ENCODE results near the gene STX11.

The STX11 gene

DNA sequence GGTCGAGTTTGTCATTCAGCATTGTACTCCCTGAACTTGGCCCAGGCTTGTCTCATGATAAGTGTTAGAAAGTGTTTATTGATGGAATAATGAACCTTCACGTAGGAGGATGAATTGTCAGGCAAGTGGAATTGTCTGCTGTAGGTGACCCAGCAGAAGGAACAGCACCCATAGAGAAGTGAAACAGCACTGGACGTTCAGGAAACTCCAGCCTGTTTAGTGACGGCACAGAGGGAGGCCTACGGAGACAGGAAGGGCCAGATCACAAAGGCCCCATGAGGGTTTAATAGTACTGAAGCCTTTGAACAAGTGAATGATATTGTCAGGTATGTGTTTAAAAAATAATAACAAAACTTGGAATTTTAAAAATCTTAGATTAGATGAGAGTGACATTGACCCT is 2.9 kb downstream of the STX11 start:
- no peak for TF ChIP-seq GATA3 (IDR thresholded peaks at IDR 0.05; ENCODE audit: low read depth, low read length)

- TF ChIP-seq GATA2 (IDR thresholded peaks at IDR 0.05; ENCODE audit: low read depth, low read length): no peak
- TF ChIP-seq GATA3 (IDR thresholded peaks at IDR 0.05; ENCODE audit: low read depth, low read length): no peak
Measured at GRCh38 chr6:144153971-144154370, 3.7 kb downstream of the STX11 start.

- TF ChIP-seq GATA2 (IDR thresholded peaks at IDR 0.05; ENCODE audit: low read depth, low read length) (no peak), GATA3 (IDR thresholded peaks at IDR 0.05; ENCODE audit: low read depth, low read length) (no peak)
Measured at GRCh38 chr6:144155529-144155928, 5.2 kb downstream of the STX11 start.

GRCh38 chr6:144156338-144156737 is 6.0 kb downstream of the STX11 start:
- TF ChIP-seq GATA2 (IDR thresholded peaks at IDR 0.05; ENCODE audit: low read depth, low read length) (no peak), GATA3 (IDR thresholded peaks at IDR 0.05; ENCODE audit: low read depth, low read length) (no peak)

DNA sequence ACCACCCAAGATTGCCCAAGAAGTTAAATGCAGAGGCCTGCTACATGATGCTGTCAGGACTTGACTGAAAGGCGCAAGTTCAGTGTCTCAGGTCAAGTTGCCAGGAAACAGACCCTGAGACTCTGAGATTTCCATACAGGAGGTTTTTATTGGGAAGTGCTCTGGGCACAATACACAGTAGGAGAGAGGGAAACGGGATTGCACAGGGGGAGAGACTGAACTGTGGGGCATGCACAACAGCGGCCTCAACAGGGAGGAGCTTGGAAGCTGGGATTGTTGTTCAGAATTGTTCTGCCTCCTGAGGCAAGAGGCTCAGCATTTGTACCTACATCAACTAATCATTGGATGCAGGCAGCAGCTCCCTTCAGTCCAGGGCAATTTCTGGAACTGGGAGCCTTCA is 6.7 kb downstream of the STX11 start:
- TF ChIP-seq GATA2 (IDR thresholded peaks at IDR 0.05; ENCODE audit: low read depth, low read length) (no peak), GATA3 (IDR thresholded peaks at IDR 0.05; ENCODE audit: low read depth, low read length) (no peak)

DNA sequence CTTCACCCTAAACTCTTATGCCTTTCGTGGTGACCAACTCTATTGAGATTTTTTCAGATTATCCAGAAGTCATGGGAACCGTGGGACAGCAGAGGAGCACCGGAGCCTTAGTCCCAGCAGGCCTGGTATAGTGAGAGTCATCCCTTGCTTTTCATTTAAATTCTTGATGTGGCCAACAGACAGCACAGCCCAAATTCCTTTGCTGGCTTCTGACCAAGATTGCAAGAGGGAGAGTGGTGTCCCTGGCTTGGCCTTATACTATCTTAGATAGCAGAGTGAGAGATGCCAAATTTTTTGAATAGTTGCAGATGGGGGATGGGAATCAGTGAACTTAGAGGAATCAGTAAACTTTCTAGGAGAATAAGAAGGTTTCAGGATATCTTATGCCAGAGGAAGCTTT is 7.8 kb downstream of the STX11 start:
- no peak for TF ChIP-seq GATA2 (IDR thresholded peaks at IDR 0.05; ENCODE audit: low read depth, low read length)
- no peak for TF ChIP-seq GATA3 (IDR thresholded peaks at IDR 0.05; ENCODE audit: low read depth, low read length)

GRCh38 chr6:144159223-144159622 is 8.9 kb downstream of the STX11 start:
- TF ChIP-seq GATA3 (IDR thresholded peaks at IDR 0.05; ENCODE audit: low read depth, low read length) (no peak), GATA2 (IDR thresholded peaks at IDR 0.05; ENCODE audit: low read depth, low read length) (no peak)

- TF ChIP-seq GATA3 (IDR thresholded peaks at IDR 0.05; ENCODE audit: low read depth, low read length) (no peak), GATA2 (IDR thresholded peaks at IDR 0.05; ENCODE audit: low read depth, low read length) (no peak)
Measured at GRCh38 chr6:144159742-144160141, 9.4 kb downstream of the STX11 start.

DNA sequence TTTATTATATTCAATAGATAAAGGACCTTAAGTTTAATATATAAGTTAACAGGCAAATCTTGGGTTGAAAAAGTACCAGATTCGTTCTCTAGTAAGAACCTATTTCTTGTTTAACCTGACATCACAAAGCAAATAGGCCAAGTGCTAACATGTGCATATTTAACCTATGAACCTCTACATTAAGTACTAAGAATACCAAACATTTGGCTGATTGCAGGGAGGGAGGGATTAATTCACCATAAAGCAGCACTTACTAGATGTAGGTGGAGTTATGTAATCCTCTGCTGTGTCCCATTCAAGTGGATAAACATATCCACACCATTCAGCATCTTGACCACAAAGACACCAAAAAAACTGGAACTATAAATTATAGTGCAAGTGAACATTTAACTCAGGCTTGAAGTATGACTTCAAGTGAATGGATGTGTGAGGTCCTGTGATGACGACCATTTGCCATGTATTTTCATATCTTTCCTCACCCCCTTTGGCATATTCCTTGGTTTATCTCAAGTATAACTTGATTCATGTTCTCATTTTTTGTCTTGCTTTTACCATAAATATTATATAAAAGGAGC is 10.2 kb downstream of the STX11 start:
- TF ChIP-seq GATA3 (IDR thresholded peaks at IDR 0.05; ENCODE audit: low read depth, low read length): no peak
- no peak for TF ChIP-seq GATA2 (IDR thresholded peaks at IDR 0.05; ENCODE audit: low read depth, low read length)

DNA sequence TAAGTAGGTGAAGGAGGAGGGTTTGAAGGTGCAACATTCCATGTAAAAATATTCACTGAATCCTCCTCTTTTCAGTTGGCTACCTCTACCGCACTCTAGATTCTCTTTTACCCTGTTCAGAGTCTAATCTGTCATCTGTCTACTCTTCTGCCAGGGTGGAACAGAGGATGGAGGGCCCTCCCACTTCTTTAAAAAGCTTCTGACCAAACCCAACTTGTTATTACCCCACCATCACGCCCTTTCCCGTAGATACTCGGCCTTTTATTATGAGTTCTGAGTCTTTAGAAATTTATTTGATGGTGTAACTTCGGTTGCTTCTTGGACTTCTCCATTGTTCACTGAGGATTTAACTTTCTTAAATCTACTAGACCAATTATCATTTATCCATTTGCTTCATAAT is 11.7 kb downstream of the STX11 start:
- no peak for TF ChIP-seq GATA2 (IDR thresholded peaks at IDR 0.05; ENCODE audit: low read depth, low read length)
- TF ChIP-seq GATA3 (IDR thresholded peaks at IDR 0.05; ENCODE audit: low read depth, low read length): no peak

GRCh38 chr6:144162977-144163376 is 12.7 kb downstream of the STX11 start:
- no peak for TF ChIP-seq GATA3 (IDR thresholded peaks at IDR 0.05; ENCODE audit: low read depth, low read length)
- no peak for TF ChIP-seq GATA2 (IDR thresholded peaks at IDR 0.05; ENCODE audit: low read depth, low read length)

- no peak for TF ChIP-seq GATA2 (IDR thresholded peaks at IDR 0.05; ENCODE audit: low read depth, low read length)
- TF ChIP-seq GATA3 (IDR thresholded peaks at IDR 0.05; ENCODE audit: low read depth, low read length): no peak
Measured at GRCh38 chr6:144165784-144166183, 15.5 kb downstream of the STX11 start.

DNA sequence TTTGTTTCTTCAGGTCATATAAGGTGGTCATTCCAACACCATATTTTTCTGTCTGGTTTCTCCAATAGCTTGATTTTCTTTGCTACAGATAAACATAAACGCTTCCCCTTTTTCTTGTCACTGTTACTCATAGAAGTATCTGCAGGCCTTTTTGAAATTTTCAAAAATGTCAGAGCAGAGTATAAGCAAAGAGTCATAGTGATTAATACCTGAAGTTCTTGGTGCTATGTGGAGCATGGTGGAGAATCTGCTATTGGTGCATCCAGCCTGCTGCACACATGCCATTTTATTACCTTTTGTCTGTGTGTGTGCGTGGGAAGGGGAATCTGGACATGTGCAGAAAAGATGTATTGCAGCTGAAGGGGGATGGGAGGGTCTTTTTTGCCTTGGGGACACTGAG is 19.7 kb downstream of the STX11 start:
- TF ChIP-seq GATA3 (IDR thresholded peaks at IDR 0.05; ENCODE audit: low read depth, low read length) (no peak), GATA2 (IDR thresholded peaks at IDR 0.05; ENCODE audit: low read depth, low read length) (no peak)

- no peak for TF ChIP-seq GATA2 (IDR thresholded peaks at IDR 0.05; ENCODE audit: low read depth, low read length)
- TF ChIP-seq GATA3 (IDR thresholded peaks at IDR 0.05; ENCODE audit: low read depth, low read length): no peak
Measured at GRCh38 chr6:144171406-144171805, 21.1 kb downstream of the STX11 start.

GRCh38 chr6:144174006-144174405 is 23.7 kb downstream of the STX11 start:
- TF ChIP-seq GATA2 (IDR thresholded peaks at IDR 0.05; ENCODE audit: low read depth, low read length): no peak
- no peak for TF ChIP-seq GATA3 (IDR thresholded peaks at IDR 0.05; ENCODE audit: low read depth, low read length)

GRCh38 chr6:144176043-144176442 is 25.7 kb downstream of the STX11 start:
- TF ChIP-seq GATA3 (IDR thresholded peaks at IDR 0.05; ENCODE audit: low read depth, low read length) (no peak), GATA2 (IDR thresholded peaks at IDR 0.05; ENCODE audit: low read depth, low read length) (no peak)
